ENCODE results near the gene SRD5A1.

The SRD5A1 gene

GRCh38 chr5:6587171-6587570 lies 46.1 kb upstream of the SRD5A1 start:
- no peak overlapping the region for H3K27ac ChIP-seq
- TF ChIP-seq ZFX (IDR thresholded peaks at IDR 0.05; ENCODE audit: borderline replicate concordance) = no peak
- TF ChIP-seq, protein P1, sequence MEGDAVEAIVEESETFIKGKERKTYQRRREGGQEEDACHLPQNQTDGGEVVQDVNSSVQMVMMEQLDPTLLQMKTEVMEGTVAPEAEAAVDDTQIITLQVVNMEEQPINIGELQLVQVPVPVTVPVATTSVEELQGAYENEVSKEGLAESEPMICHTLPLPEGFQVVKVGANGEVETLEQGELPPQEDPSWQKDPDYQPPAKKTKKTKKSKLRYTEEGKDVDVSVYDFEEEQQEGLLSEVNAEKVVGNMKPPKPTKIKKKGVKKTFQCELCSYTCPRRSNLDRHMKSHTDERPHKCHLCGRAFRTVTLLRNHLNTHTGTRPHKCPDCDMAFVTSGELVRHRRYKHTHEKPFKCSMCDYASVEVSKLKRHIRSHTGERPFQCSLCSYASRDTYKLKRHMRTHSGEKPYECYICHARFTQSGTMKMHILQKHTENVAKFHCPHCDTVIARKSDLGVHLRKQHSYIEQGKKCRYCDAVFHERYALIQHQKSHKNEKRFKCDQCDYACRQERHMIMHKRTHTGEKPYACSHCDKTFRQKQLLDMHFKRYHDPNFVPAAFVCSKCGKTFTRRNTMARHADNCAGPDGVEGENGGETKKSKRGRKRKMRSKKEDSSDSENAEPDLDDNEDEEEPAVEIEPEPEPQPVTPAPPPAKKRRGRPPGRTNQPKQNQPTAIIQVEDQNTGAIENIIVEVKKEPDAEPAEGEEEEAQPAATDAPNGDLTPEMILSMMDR (IDR thresholded peaks at IDR 0.05) = no peak

DNA sequence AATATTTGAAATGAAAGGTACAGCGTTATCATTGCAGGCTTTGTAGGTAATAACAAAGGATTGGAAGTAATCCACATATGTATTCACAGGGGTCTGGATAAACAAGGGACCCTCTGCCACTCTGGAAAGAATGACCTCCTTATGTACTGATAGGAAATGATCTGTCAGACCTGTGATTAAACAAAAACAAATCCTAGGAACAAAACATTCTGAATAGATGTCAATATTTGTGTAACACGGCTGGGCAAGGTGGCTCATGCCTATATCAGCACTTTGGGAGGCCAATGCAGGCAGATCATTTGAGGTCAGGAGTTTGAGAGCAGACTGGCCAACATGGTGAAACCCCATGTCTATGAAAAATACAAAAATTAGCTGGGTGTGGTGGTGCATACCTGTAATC lies 42.7 kb upstream of the SRD5A1 start:
- H3K27ac ChIP-seq = no peak overlapping the region
- no peak for TF ChIP-seq ZFX (IDR thresholded peaks at IDR 0.05; ENCODE audit: borderline replicate concordance)
- TF ChIP-seq, protein P1 (IDR thresholded peaks at IDR 0.05) = no peak

DNA sequence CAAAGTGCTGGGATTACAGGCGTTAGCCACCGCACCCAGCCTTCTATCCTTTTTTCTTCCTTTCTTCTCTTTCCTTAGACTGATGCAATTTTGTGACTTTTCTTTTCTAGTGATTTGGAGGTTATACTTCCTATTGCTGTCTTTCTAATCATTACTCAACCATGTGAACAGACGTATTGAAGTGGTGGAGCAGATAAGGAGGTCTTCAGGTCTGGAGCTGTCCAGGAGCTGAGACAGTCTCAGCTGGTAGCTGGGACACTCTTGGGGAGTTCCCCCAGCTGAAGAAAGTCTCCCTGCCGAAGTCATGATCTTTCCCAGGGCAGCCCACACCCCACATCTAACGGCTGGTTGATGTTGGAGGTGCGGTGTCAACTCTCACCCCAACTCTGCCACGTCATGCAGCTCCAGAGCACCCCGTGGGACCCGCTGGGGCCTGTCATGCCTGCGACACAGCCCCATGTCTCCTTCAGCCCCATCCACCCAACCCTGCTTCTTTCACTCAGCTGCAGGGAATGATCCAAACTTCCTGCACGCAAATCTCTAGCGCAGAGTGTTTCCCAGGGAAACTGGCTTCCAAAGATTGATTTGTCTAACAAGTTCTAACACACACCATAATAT lies 41.5 kb upstream of the SRD5A1 start:
- TF ChIP-seq ZFX (IDR thresholded peaks at IDR 0.05; ENCODE audit: borderline replicate concordance) = no peak
- TF ChIP-seq, protein P1 (IDR thresholded peaks at IDR 0.05) = no peak
- H3K27ac ChIP-seq = no peak overlapping the region

- no peak for TF ChIP-seq ZFX (IDR thresholded peaks at IDR 0.05; ENCODE audit: borderline replicate concordance)
- TF ChIP-seq, protein P1 (IDR thresholded peaks at IDR 0.05) = no peak
- H3K27ac ChIP-seq = no peak overlapping the region
Measured at GRCh38 chr5:6592601-6593000, 40.6 kb upstream of the SRD5A1 start.

DNA sequence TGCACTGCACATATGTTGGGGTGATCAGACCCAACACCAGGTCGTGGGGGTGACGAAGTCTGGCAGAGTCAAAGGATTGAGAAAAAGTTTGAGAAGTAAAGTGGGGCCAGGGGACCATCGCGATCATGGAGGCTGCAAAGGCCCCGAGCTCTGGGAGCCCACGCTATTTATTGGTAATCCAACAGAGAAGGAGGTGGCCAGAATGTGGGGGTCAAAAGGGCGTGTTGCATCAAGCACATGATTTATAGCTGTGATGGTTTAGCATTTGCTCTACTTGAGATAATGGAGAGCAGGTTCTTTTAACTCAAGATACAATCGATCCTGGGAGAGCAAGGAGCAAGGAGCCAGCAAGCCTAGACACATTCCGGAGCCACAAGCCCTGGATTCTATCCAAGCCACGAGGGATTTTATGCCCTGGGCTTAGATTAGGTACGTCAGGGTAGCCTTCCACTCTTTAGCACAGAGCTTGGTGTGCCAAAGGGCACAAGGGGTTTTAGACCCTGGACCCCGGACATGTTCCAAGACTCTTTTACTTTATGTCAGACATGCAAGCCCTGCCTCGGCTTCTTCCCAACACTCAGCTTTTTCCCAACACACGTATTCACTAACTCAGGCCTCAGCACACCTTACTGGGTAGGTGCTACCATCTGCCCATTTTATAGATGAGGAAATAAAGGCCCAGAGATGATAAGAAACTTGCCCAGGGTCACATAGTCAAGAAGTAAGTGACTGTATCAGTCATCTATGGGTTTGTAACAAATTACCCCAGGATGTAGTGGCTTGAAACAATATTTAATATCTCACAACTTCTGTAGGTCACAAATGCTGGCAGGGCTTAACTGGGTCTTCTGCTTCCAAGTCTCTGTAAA lies 39.9 kb upstream of the SRD5A1 start:
- no peak overlapping the region for H3K27ac ChIP-seq
- TF ChIP-seq, protein P1 (IDR thresholded peaks at IDR 0.05) = no peak
- no peak for TF ChIP-seq ZFX (IDR thresholded peaks at IDR 0.05; ENCODE audit: borderline replicate concordance)

DNA sequence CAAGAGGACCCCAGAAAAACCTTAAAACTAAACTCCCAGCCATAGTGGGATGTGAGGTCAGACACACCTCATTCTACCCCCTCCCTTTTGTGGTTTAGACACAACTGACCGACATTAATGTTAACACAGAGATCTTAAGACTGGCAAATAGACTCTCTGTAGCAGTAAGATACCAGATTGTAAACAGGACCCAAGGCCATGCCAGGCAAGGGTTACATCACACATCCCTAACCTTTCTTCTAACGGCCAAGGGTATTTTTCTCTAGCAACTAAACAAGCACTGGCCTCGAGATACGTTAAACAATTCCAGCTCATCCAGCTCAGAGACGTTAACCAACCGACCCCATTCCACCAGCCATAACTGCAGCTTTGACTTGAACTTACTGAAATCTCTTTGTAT lies 39.2 kb upstream of the SRD5A1 start:
- H3K27ac ChIP-seq = no peak overlapping the region
- TF ChIP-seq, protein P1 (IDR thresholded peaks at IDR 0.05) = no peak
- no peak for TF ChIP-seq ZFX (IDR thresholded peaks at IDR 0.05; ENCODE audit: borderline replicate concordance)

GRCh38 chr5:6595405-6595804 lies 37.8 kb upstream of the SRD5A1 start:
- TF ChIP-seq, protein P1 (IDR thresholded peaks at IDR 0.05) = no peak
- no peak overlapping the region for H3K27ac ChIP-seq
